ENCODE data around the gene ELAVL4.

Gene ELAVL4

DNA sequence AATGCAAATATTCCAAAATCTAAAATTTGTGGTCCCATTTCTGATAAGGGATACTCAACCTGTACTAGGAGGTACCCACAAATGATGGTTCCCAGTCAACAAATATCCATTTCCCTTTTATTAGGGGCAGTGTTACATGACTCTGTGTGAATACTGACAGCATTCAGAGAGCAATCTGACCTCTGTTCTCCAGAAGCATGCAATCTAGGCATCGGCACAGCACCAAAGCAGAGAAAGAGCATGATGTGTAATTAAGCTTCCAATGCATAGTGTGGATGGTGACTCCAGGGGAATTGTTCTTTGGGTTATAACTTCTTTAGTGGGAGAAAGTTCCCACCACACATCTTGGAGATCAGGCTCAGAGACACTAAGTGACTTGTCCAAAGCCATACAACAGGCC is 71.6 kb downstream of the ELAVL4 start:
- DNase-seq, result no peak

DNA sequence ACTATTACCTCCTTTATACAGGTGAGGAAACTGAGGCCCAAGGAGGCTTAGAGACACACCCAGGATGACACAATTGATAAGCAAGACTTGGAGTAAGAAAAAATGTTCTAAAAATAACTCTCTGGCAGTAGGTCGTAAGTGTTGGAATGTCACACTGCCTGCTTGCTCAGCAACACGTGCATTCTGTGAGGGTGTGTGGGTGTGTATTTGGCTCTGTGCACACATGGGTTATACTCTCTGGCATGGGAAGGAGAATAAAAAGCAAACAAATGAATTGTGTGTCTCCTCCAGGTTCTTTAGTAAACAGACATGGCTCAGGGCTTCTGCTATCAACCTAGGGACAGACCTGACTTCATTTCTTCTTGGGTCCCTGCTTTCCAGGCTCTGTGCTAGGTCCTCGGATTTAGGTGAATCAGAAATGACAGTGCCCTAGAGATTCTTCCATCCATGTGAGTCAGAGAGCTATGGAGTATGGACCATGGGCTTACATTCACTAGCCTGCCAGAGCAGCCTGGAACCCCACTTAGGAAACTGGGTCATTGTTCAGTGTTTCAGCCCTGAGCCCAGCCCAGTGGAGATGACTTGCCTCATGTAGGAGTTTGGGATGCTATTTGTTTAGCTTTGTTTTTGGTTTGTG is 72.4 kb downstream of the ELAVL4 start:
- DNase-seq, result no peak

DNA sequence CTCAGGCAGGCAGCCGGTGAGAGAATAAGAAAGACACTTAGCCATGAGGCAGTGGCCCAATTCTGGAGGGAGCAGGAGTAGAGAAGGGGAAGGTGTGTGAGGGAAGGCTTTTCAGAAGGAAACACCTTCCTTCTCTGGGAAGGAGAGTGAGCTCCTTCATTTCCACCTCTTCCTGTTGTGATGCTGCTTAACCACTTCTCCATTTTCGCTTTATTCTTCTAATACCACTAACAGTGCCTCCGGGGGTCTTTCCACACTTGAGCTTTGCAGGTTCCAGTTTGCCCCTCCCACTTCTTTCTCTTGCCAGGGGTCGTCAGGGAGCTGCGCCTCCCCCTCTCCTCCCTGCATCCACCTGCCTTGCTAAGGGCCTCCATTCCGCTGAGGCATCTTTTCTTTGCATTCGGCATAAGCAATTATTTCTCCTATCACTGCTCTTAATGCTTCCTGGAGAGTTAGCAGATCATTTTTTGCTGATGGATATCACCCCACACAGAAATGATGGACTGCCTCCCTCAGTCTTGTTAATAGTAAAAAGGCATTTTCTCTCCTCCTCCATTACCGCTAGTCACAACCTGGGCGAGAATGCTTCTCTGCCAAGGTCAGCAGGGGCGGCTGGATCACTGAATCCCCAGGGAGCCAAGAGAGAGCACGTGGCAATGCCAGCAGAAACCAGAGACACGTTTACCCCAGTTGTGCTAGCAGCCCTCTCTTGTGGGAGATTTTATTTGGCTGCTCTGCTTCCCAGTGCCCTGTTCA is 74.8 kb downstream of the ELAVL4 start:
- no peak for DNase-seq

DNA sequence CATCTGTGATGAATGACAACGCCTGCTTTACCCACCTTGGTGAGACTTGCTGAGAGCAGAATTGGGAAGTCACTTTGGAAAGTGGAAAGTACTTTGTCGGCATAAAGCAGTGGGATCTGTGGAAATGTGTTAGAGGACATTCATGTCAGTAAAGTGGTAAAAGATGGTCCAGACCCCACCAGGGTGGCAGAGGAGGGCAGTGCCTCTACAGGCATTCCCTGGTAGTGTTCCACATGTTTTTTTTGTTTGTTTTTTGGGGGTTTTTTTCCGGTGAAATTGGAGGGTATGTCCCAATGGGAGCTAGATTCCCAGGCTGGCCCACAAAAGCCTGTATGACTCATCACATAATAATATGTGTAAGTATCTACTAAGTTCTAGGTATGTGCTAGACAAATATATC is 80.6 kb downstream of the ELAVL4 start:
- no peak for DNase-seq

GRCh38 chr1:50193002-50193401 is 84.3 kb downstream of the ELAVL4 start:
- no peak for DNase-seq

- DNase-seq, result no peak
Observed at GRCh38 chr1:50195205-50195604, 86.5 kb downstream of the ELAVL4 start.

GRCh38 chr1:50196081-50196480 is 87.4 kb downstream of the ELAVL4 start:
- no peak for DNase-seq

DNA sequence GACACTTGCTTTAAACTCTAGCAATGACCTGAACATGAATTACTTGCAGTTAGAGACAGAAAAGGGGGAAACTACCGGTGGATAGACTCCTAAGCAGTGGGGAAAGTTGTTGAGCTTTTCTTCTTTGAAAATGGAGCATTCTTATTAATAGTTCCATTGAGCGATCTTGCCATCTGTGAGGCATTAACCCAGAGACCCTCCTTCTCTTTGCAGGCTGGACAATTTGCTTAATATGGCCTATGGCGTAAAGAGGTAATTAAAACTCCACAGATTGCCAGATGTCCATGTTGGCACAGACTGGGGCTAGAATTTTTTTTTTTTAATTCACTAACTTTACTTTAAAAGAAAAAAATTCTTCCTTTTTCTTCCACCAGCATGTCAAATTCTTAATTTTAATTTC is 88.5 kb downstream of the ELAVL4 start:
- no peak for DNase-seq

DNA sequence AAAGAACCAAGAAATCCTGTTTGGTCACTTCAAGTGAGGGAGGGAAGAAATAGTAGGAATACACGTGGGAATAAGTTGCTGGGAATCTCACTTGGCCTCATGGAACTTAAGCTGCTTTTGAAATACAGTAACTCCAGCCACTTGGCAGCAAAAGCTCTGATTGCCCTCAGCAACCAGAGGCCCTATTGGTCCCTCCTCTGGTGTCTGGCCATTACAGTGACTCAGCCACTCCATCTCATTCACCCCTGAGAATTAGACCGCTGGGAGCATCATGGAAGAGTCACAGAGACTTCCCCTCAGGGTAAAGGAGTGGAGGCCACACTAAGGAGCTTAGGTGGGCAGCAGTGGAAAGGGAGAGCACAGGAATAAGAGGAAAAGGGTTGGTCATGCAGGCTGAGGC is 99.6 kb downstream of the ELAVL4 start:
- no peak for DNase-seq

- DNase-seq, result no peak
Observed at GRCh38 chr1:50208756-50209155, 100.0 kb downstream of the ELAVL4 start.

DNA sequence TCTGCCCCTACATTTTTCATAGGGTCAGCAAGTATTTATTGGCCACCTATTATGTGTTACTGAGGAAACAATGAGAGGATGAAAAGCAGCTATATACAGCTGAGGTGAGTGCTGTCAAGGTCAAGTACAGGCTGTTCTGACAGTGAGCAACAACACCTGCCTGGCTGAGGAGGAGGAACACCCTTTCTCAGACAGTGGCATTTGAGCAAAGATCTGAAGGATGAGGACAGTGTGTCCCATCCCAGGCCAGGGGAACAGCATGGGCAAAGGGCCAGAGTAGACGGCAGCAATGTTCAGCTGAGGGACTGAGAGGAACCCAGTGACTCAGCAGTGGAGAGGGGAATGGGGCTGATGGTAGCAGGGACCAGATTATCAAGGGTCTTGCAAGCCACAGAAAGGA is 101.0 kb downstream of the ELAVL4 start:
- DNase-seq, result no peak

DNA sequence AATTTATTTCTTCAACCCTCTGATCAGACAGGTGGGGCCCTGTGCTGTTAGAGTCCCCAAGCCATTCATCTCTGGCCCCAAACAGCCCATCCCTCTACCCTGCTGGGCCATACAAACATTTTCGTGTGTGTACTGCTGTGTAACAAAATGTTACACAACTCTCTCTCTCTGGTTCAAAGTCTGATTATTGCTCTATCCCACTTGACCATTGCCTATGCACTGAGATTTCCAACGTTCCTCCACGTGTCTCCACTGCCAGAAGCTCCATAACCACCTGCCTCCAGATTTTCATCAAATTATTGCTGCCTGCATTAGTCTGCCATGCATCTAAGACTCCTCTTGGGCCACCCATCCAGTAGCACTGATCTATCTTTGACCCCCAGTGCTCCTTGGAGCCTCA is 104.8 kb downstream of the ELAVL4 start:
- DNase-seq, result no peak

GRCh38 chr1:50214717-50215116 is 106.0 kb downstream of the ELAVL4 start:
- DNase-seq, result no peak

DNA sequence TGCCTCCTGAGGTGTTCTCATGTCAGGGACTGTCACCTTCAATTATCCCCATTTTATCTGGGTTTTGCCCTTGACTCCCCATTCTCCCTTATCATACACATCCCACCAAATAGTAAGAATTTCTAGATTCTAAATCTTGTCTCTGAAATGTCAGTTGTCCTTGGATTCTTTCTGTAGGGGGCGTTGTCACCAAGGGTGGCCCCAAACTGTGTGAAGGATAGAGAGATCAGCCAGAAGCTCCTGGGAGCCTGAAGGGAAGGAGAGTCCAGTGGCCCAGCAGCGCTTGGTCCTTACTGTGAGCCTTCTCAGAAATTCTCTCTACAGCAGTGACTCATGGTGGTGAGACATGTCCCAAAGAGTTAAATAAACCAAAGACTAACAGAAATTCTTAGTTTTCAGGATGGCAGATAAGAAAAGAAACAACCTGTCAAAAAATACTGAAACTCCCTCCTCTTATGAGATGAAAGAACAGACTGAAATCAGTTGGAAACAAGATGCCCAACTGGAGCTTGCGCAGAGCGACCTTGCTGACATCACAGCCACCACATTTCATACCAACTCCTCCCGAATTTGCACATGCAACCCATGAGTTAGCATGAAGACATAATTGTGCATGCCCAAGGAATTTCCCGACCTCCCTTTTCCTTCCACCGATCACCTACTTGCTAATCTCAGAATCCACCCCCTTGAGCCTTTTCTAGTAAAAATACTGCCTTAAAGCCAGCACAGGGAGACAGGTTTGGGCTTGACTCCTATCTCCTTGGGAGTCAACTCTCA is 109.8 kb downstream of the ELAVL4 start:
- DNase-seq, result no peak

GRCh38 chr1:50228871-50229384 is 120.2 kb downstream of the ELAVL4 start:
- DNase-seq, result no peak

GRCh38 chr1:50231209-50231608 is 122.5 kb downstream of the ELAVL4 start:
- DNase-seq, result no peak

- no peak for DNase-seq
Observed at GRCh38 chr1:50232336-50232735, 123.6 kb downstream of the ELAVL4 start.

DNA sequence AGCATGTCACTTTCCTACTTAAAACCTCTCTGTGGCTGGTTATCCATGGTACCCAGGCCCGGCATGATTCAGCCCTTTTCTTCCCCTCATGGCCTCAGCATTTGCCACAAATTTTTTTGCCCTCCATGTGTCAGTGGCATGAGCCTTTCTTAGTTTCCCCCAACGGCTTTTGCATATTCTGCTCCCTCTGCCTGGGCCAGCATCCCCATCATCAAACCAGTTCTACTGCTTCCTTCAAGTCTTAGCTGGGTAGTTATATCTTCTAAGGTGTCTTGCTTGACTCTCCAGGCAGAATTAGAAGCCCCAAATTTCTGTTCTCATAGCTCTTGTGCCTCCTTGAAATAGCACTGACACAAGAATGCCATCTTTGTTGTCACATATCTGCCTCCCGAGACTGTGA is 127.9 kb downstream of the ELAVL4 start:
- no peak for DNase-seq

DNA sequence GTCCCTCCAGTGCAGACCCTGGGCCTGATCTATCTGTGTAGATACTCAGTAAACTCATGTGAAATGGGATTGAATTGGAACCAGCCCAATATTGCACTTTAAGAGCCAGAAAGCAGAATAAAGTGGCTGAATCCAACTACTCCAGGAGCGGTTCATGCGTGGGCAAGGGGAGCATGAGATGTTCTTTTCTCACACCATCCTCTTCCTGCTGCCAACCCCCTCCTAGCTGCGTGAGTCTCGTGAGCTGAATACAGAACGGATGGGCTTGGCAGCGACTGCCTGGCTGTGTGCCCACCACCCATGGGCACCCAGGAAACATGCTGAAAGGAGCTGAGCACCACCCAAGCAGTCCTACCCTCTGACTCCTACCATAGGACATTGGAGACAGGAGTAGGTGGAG is 128.3 kb downstream of the ELAVL4 start:
- DNase-seq, result no peak

GRCh38 chr1:50243939-50244338 is 135.2 kb downstream of the ELAVL4 start:
- no peak for DNase-seq

DNA sequence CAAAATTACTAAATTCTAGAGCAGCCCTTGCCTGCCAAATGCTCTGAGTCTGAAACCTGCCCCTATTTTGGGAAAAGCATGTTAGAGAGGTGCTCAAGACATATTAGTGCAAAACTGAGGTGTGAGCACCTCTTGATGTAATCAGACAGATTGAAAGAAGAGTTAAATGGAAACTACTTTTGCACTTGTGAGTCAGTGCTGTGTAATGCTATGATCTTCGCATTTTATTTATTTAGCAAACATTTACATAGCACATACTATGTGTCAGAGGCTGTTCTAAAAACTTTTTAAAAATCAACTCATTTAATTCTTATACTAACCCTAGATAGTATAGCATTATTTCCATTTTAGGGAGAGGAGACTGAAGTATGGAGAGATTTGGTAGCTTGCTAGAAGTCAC is 138.1 kb downstream of the ELAVL4 start:
- no peak for DNase-seq

- no peak for DNase-seq
Observed at GRCh38 chr1:50251702-50252101, 143.0 kb downstream of the ELAVL4 start.

DNA sequence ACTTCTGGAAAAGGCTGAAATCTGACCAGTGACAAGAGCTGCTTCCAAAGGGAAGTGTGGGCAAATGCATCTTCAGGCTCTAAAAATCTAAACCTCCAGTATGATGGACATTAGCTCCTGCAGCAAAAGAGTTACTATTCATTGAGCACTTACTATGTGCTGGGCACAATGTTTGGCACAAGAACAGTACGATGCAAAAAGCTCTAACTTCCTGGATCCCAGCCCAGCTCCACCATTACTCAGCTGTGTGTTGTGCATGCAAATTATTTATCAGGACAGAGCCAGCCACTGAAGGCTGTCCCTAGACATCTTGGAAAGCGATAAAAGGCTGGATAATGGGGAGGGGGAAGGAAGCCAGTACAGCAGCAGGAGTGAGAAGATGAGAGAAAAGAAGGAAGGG is 143.5 kb downstream of the ELAVL4 start:
- no peak for DNase-seq

All from activated CD4-positive, CD25-positive, alpha-beta regulatory T cell (primary cell).